Measurements from ENCODE around the gene PRTFDC1. TPM values are rescaled to one million over a fixed set of nuclear protein-coding genes. Genes with fewer than 3 reads are reported as not detected.

The PRTFDC1 gene
- total RNA-seq, 1 donor from 2014 or later = 11.7 TPM

- DNase-seq = no peak
Observed at GRCh38 chr10:24872049-24872789, 80.2 kb downstream of the PRTFDC1 start.

- DNase-seq = no peak
Observed at GRCh38 chr10:24871011-24871935, 81.1 kb downstream of the PRTFDC1 start.

- no peak for DNase-seq
Observed at GRCh38 chr10:24869354-24870015, 82.9 kb downstream of the PRTFDC1 start.

GRCh38 chr10:24866604-24867583 is 85.5 kb downstream of the PRTFDC1 start:
- no peak for DNase-seq

GRCh38 chr10:24865783-24866182 is 86.6 kb downstream of the PRTFDC1 start:
- DNase-seq = no peak

GRCh38 chr10:24862589-24862988 is 89.8 kb downstream of the PRTFDC1 start:
- no peak for DNase-seq

GRCh38 chr10:24858288-24859270 is 93.8 kb downstream of the PRTFDC1 start:
- no peak for DNase-seq

- no peak for DNase-seq
Observed at GRCh38 chr10:24857031-24857725, 95.2 kb downstream of the PRTFDC1 start.

- no peak for DNase-seq
Observed at GRCh38 chr10:24854256-24854655, 98.2 kb downstream of the PRTFDC1 start.

- DNase-seq = no peak
Observed at GRCh38 chr10:24853661-24854060, 98.7 kb downstream of the PRTFDC1 start.

- no peak for DNase-seq
Observed at GRCh38 chr10:24851629-24852028, 100.8 kb downstream of the PRTFDC1 start.

GRCh38 chr10:24850727-24851296 is 101.6 kb downstream of the PRTFDC1 start:
- DNase-seq = no peak

- no peak for DNase-seq
Observed at GRCh38 chr10:24849501-24850299, 102.7 kb downstream of the PRTFDC1 start.

GRCh38 chr10:24849051-24849450 is 103.4 kb downstream of the PRTFDC1 start:
- no peak for DNase-seq

- peak; percentile 60 for DNase-seq
Observed at GRCh38 chr10:24848195-24848594, 104.2 kb downstream of the PRTFDC1 start.

- DNase-seq = peak; percentile 50
Observed at GRCh38 chr10:24847112-24848070, 105.0 kb downstream of the PRTFDC1 start.

- DNase-seq = no peak
Observed at GRCh38 chr10:24844742-24845141, 107.7 kb downstream of the PRTFDC1 start.
